ENCODE measurements around the gene DNPEP. TPM values are rescaled to one million over a fixed set of nuclear protein-coding genes. Genes with fewer than 3 reads are reported as not detected.

Gene DNPEP
- total and polyA plus RNA-seq, 2 donors (not counting 1 experiment from before 2014, with no cell fraction given) = 82.6 to 91.7 TPM

GRCh38 chr2:219420687-219421086, 33.0 kb upstream of the DNPEP start:
- H3K79me2 ChIP-seq (ENCODE audit: control insufficient read depth, insufficient read depth, low read length) = no peaks in the 10 kb centered on the region
- intact Hi-C loops (cut with micrococcal nuclease) = no loop called here
- Mint-ChIP-seq H3K4me1 (peaks cover 1% of the 10 kb centered on the region), H3K4me3 (no peak overlapping the region), H3K27me3 (peaks cover 49% of the 10 kb centered on the region), H3K27ac (no peak overlapping the region), H3K9me3 (ENCODE audit: insufficient read depth) (no peaks in the 10 kb centered on the region)
- no peaks in the 10 kb centered on the region for H4K20me1 ChIP-seq (ENCODE audit: control insufficient read depth, insufficient read depth, low read length, poor library complexity, severe bottlenecking)
- H3K9me3 ChIP-seq (ENCODE audit: control extremely low read depth in 1 of 3, control insufficient read depth in 2 of 3, insufficient read depth in 1 of 3, low read length in 2 of 3) = no peaks in the 10 kb centered on the region
- H3K27ac ChIP-seq (ENCODE audit: low read length in 2 of 2) = no peak overlapping the region
- no peak overlapping the region for H3K9ac ChIP-seq (ENCODE audit: low read length)
- peaks cover 0 to 37% (median 3%) of the 10 kb centered on the region in 4 experiments for H3K27me3 ChIP-seq (replicated peaks in 1 of 4; ENCODE audit: control extremely low read depth in 1 of 4, control insufficient read depth in 3 of 4, insufficient read depth in 4 of 4, low read length in 3 of 4)
- no peak overlapping the region for H3K4me3 ChIP-seq (ENCODE audit: control extremely low read depth in 1 of 5, extremely low read depth in 1 of 5, insufficient read depth in 1 of 5, low read depth in 2 of 5, low read length in 4 of 5)
- DNase-seq (no peak), ATAC-seq (ENCODE audit: low read depth) (no peak)
- no peak overlapping the region for H3K4me2 ChIP-seq (replicated peaks; ENCODE audit: low read depth, low read length, poor library complexity, severe bottlenecking)
- ChIA-PET CTCF (no interaction called here), POLR2A (no interaction called here)
- H2AFZ ChIP-seq (ENCODE audit: insufficient read depth, low read depth, low read length, poor library complexity, severe bottlenecking) = no peak overlapping the region
- 93% methylated on average over 8 of the region's 8 CpGs for WGBS (ENCODE audit: insufficient coverage)
- H3K36me3 ChIP-seq (replicated peaks in 1 of 2; ENCODE audit: control extremely low read depth in 1 of 2, control insufficient read depth in 1 of 2, extremely low read depth in 1 of 2, insufficient read depth in 2 of 2, low read length in 1 of 2) = no peaks in the 10 kb centered on the region
- TF ChIP-seq EZH2 (IDR thresholded peaks at IDR 0.05; ENCODE audit: borderline replicate concordance, insufficient read depth, low read depth, low read length, poor library complexity, severe bottlenecking) (no peak), CTCF (IDR thresholded peaks at IDR 0.05) (no peak)
- no peaks in the 10 kb centered on the region for H3K4me1 ChIP-seq (ENCODE audit: control insufficient read depth in 2 of 2, insufficient read depth in 2 of 2, low read length in 2 of 2)

GRCh38 chr2:219419331-219420197, 31.9 kb upstream of the DNPEP start:
- Histone ChIP-seq H4K20me1 (ENCODE audit: control insufficient read depth, insufficient read depth, low read length, poor library complexity, severe bottlenecking) (no peaks in the 10 kb centered on the region), H3K4me3 (ENCODE audit: control extremely low read depth in 1 of 5, extremely low read depth in 1 of 5, insufficient read depth in 1 of 5, low read depth in 2 of 5, low read length in 4 of 5) (no peak overlapping the region), H3K4me2 (replicated peaks; ENCODE audit: low read depth, low read length, poor library complexity, severe bottlenecking) (no peak overlapping the region), H3K27me3 (replicated peaks in 1 of 4; ENCODE audit: control extremely low read depth in 1 of 4, control insufficient read depth in 3 of 4, insufficient read depth in 4 of 4, low read length in 3 of 4) (peaks cover 0 to 33% (median 3%) of the 10 kb centered on the region in 4 experiments), H3K79me2 (ENCODE audit: control insufficient read depth, insufficient read depth, low read length) (no peaks in the 10 kb centered on the region), H3K27ac (ENCODE audit: low read length in 2 of 2) (no peak overlapping the region), H3K9ac (ENCODE audit: low read length) (no peak overlapping the region), H2AFZ (ENCODE audit: insufficient read depth, low read depth, low read length, poor library complexity, severe bottlenecking) (no peak overlapping the region), H3K4me1 (ENCODE audit: control insufficient read depth in 2 of 2, insufficient read depth in 2 of 2, low read length in 2 of 2) (no peaks in the 10 kb centered on the region), H3K36me3 (replicated peaks in 1 of 2; ENCODE audit: control extremely low read depth in 1 of 2, control insufficient read depth in 1 of 2, extremely low read depth in 1 of 2, insufficient read depth in 2 of 2, low read length in 1 of 2) (no peaks in the 10 kb centered on the region), H3K9me3 (ENCODE audit: control extremely low read depth in 1 of 3, control insufficient read depth in 2 of 3, insufficient read depth in 1 of 3, low read length in 2 of 3) (no peaks in the 10 kb centered on the region)
- WGBS (ENCODE audit: insufficient coverage) = 87% methylated on average over 6 of the region's 9 CpGs
- TF ChIP-seq CTCF (IDR thresholded peaks at IDR 0.05) = no peak
- no peak for TF ChIP-seq EZH2 (IDR thresholded peaks at IDR 0.05; ENCODE audit: borderline replicate concordance, insufficient read depth, low read depth, low read length, poor library complexity, severe bottlenecking)
- Mint-ChIP-seq H3K9me3 (ENCODE audit: insufficient read depth) (no peaks in the 10 kb centered on the region), H3K4me3 (no peak overlapping the region), H3K27me3 (peaks cover 51% of the 10 kb centered on the region), H3K27ac (no peak overlapping the region), H3K4me1 (peaks cover 1% of the 10 kb centered on the region)
- no peak for ATAC-seq (ENCODE audit: low read depth)
- no peak for DNase-seq
- CTCF ChIA-PET = no interaction called here
- intact Hi-C loops (cut with micrococcal nuclease) = no loop called here
- POLR2A ChIA-PET = no interaction called here

Measured in B cell (primary cell).